Measurements from ENCODE around the gene MEI1. TPM values are rescaled to one million over a fixed set of nuclear protein-coding genes. Genes with fewer than 3 reads are reported as not detected.

The MEI1 gene
- total RNA-seq, 1 experiment from 2014 or later = 0.20 TPM

GRCh38 chr22:41757502-41757901 lies 58.2 kb downstream of the MEI1 start:
- H3K56ac ChIP-seq (ENCODE audit: insufficient read length, low read depth, low read length) = no peak overlapping the region
- TF ChIP-seq, protein P1, sequence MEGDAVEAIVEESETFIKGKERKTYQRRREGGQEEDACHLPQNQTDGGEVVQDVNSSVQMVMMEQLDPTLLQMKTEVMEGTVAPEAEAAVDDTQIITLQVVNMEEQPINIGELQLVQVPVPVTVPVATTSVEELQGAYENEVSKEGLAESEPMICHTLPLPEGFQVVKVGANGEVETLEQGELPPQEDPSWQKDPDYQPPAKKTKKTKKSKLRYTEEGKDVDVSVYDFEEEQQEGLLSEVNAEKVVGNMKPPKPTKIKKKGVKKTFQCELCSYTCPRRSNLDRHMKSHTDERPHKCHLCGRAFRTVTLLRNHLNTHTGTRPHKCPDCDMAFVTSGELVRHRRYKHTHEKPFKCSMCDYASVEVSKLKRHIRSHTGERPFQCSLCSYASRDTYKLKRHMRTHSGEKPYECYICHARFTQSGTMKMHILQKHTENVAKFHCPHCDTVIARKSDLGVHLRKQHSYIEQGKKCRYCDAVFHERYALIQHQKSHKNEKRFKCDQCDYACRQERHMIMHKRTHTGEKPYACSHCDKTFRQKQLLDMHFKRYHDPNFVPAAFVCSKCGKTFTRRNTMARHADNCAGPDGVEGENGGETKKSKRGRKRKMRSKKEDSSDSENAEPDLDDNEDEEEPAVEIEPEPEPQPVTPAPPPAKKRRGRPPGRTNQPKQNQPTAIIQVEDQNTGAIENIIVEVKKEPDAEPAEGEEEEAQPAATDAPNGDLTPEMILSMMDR (conservative IDR thresholded peaks at IDR 0.05) = no peak
- H2AFZ ChIP-seq (ENCODE audit: low read length) = no peak overlapping the region
- H3K4me2 ChIP-seq (ENCODE audit: insufficient read depth, insufficient read length, low read length) = no peak overlapping the region
- no peak overlapping the region for H4K5ac ChIP-seq (ENCODE audit: insufficient read length, low read depth, low read length)
- no peak overlapping the region for H3K9ac ChIP-seq (ENCODE audit: extremely low read depth, insufficient read length, low read length)
- no peak overlapping the region for H2BK120ac ChIP-seq (ENCODE audit: low read depth, low read length, poor library complexity, severe bottlenecking)
- H2BK12ac ChIP-seq (ENCODE audit: insufficient read length, low read depth, low read length) = no peak overlapping the region
- no peak overlapping the region for H3K18ac ChIP-seq (ENCODE audit: insufficient read length, low read depth, low read length)
- no peaks in the 10 kb centered on the region for H3K79me1 ChIP-seq (ENCODE audit: insufficient read depth, low read depth, low read length, poor library complexity, severe bottlenecking)
- H3K4me1 Mint-ChIP-seq = peaks cover 14% of the 10 kb centered on the region in 2 experiments
- no peak overlapping the region for H2BK5ac ChIP-seq (ENCODE audit: insufficient read length, low read length)
- H3K9me3 ChIP-seq (ENCODE audit: control insufficient read depth, low read depth, low read length) = no peaks in the 10 kb centered on the region
- no peaks in the 10 kb centered on the region for H3K23me2 ChIP-seq (ENCODE audit: insufficient read length, low read depth, low read length, poor library complexity, severe bottlenecking)
- no peak overlapping the region for H3K27ac Mint-ChIP-seq
- no peak overlapping the region for H3K4me3 Mint-ChIP-seq
- no peak overlapping the region for H3K4ac ChIP-seq (ENCODE audit: low read depth, low read length)
- H3K27me3 ChIP-seq (ENCODE audit: insufficient read depth, low read length) = no peaks in the 10 kb centered on the region
- no CpG with 5 or more reads among the region's 5 CpGs for WGBS (ENCODE audit: extremely low coverage, insufficient read length, low lambda C conversion rate)
- H3K23ac ChIP-seq (ENCODE audit: insufficient read length, low read depth, low read length) = no peak overlapping the region
- no peak for DNase-seq
- H4K91ac ChIP-seq (ENCODE audit: insufficient read length, low read depth, low read length) = no peak overlapping the region
- no peaks in the 10 kb centered on the region for H3K27me3 Mint-ChIP-seq (ENCODE audit: low read depth)
- peaks cover 5% of the 10 kb centered on the region for H3K4me1 ChIP-seq (ENCODE audit: insufficient read depth, low read length)
- H3K27ac ChIP-seq (ENCODE audit: insufficient read length, low read depth, low read length) = no peak overlapping the region
- H3K36me3 Mint-ChIP-seq (ENCODE audit: insufficient read depth in 1 of 3, low read depth in 3 of 3) = no peaks in the 10 kb centered on the region
- no peaks in the 10 kb centered on the region for H3K79me2 ChIP-seq (ENCODE audit: insufficient read depth, low read length)
- no peak overlapping the region for H2BK20ac ChIP-seq (ENCODE audit: low read depth, low read length, poor library complexity, severe bottlenecking)
- no peak overlapping the region for H3T11ph ChIP-seq (ENCODE audit: low read length)
- no peak overlapping the region for H4K8ac ChIP-seq (replicated peaks; ENCODE audit: insufficient read length, low read depth, low read length)
- no peak overlapping the region for H2BK15ac ChIP-seq (ENCODE audit: low read depth, low read length)
- H2AK5ac ChIP-seq (ENCODE audit: insufficient read length, low read length) = no peak overlapping the region
- H3K9me3 Mint-ChIP-seq = no peaks in the 10 kb centered on the region
- H3K14ac ChIP-seq (ENCODE audit: insufficient read depth, low read length) = no peak overlapping the region
- H4K20me1 ChIP-seq (ENCODE audit: control insufficient read depth, insufficient read depth, insufficient read length) = no peaks in the 10 kb centered on the region

All from H9 (cell line).